HG03520 (cell line): ENCODE results near the gene ALK.

Source experiments
- ATAC-seq: cut with Tn5 transposase; IDR thresholded peaks from one replicate; pipeline ENCODE4 v1.9.1; 2021; ENCODE audit warnings: mild to moderate bottlenecking, moderate library complexity; ENCODE audit not compliant: unreplicated experiment

ALK gene

GRCh38 chr2:29662861-29663260 lies 258.5 kb downstream of the ALK start:
- no peak for ATAC-seq

- no peak for ATAC-seq
Measured at GRCh38 chr2:29660201-29660600, 261.2 kb downstream of the ALK start.

GRCh38 chr2:29659178-29659577 lies 262.2 kb downstream of the ALK start:
- no peak for ATAC-seq

- no peak for ATAC-seq
Measured at GRCh38 chr2:29657674-29658073, 263.7 kb downstream of the ALK start.

GRCh38 chr2:29655391-29656086 lies 265.8 kb downstream of the ALK start:
- ATAC-seq = no peak

GRCh38 chr2:29650631-29651097 lies 270.7 kb downstream of the ALK start:
- ATAC-seq = no peak

- ATAC-seq = no peak
Measured at GRCh38 chr2:29644949-29645348, 276.4 kb downstream of the ALK start.

GRCh38 chr2:29643196-29643595 lies 278.2 kb downstream of the ALK start:
- no peak for ATAC-seq

GRCh38 chr2:29640360-29640759 lies 281.0 kb downstream of the ALK start:
- no peak for ATAC-seq

GRCh38 chr2:29638641-29639040 lies 282.7 kb downstream of the ALK start:
- no peak for ATAC-seq

GRCh38 chr2:29634916-29635315 lies 286.5 kb downstream of the ALK start:
- ATAC-seq = no peak

GRCh38 chr2:29632018-29632417 lies 289.4 kb downstream of the ALK start:
- no peak for ATAC-seq

GRCh38 chr2:29629495-29629894 lies 291.9 kb downstream of the ALK start:
- no peak for ATAC-seq

- ATAC-seq = no peak
Measured at GRCh38 chr2:29628862-29629261, 292.5 kb downstream of the ALK start.

GRCh38 chr2:29628108-29628745 lies 293.2 kb downstream of the ALK start:
- no peak for ATAC-seq

- no peak for ATAC-seq
Measured at GRCh38 chr2:29627279-29627711, 294.1 kb downstream of the ALK start.

- ATAC-seq = no peak
Measured at GRCh38 chr2:29620890-29621289, 300.5 kb downstream of the ALK start.

GRCh38 chr2:29619689-29620088 lies 301.7 kb downstream of the ALK start:
- no peak for ATAC-seq

GRCh38 chr2:29618024-29618423 lies 303.4 kb downstream of the ALK start:
- ATAC-seq = no peak

- no peak for ATAC-seq
Measured at GRCh38 chr2:29617351-29617750, 304.0 kb downstream of the ALK start.

GRCh38 chr2:29616569-29616968 lies 304.8 kb downstream of the ALK start:
- ATAC-seq = no peak

- ATAC-seq = no peak
Measured at GRCh38 chr2:29615841-29616240, 305.5 kb downstream of the ALK start.

GRCh38 chr2:29615183-29615582 lies 306.2 kb downstream of the ALK start:
- no peak for ATAC-seq
